ENCODE measurements around the gene TPRA1.

The TPRA1 gene

GRCh38 chr3:127555108-127555507 lies 35.4 kb downstream of the TPRA1 start:
- peaks cover 0 to 6% (median 0%) of the 10 kb centered on the region in 4 donors for H3K4me1 ChIP-seq
- intact Hi-C loops (cut with DNase I; ENCODE audit: low total_unique reads) = no loop called here
- H3K4me3 ChIP-seq = no peak overlapping the region
- H3K27ac ChIP-seq = no peak overlapping the region
- DNase-seq = no peak
- H3K27me3 ChIP-seq = no peaks in the 10 kb centered on the region
- TF ChIP-seq CTCF (IDR thresholded peaks at IDR 0.05) = no peak
- H3K36me3 ChIP-seq = no peaks in the 10 kb centered on the region
- no peaks in the 10 kb centered on the region for H3K9me3 ChIP-seq

- Histone ChIP-seq H3K4me3 (no peak overlapping the region), H3K4me1 (peaks cover 0 to 18% (median 7%) of the 10 kb centered on the region in 4 donors), H3K27ac (no peak overlapping the region), H3K9me3 (no peaks in the 10 kb centered on the region), H3K36me3 (no peaks in the 10 kb centered on the region), H3K27me3 (no peaks in the 10 kb centered on the region)
- no peak for DNase-seq
- no peak for TF ChIP-seq CTCF (IDR thresholded peaks at IDR 0.05)
- intact Hi-C loops (cut with DNase I; ENCODE audit: low total_unique reads) = no loop called here
Observed at GRCh38 chr3:127552038-127552437, 38.5 kb downstream of the TPRA1 start.

GRCh38 chr3:127551178-127551577 lies 39.4 kb downstream of the TPRA1 start:
- Histone ChIP-seq H3K27me3 (no peaks in the 10 kb centered on the region), H3K36me3 (no peaks in the 10 kb centered on the region), H3K27ac (no peak overlapping the region), H3K9me3 (no peaks in the 10 kb centered on the region), H3K4me1 (peaks cover 0 to 23% (median 11%) of the 10 kb centered on the region in 4 donors), H3K4me3 (no peak overlapping the region)
- intact Hi-C loops (cut with DNase I; ENCODE audit: low total_unique reads) = no loop called here
- no peak for DNase-seq
- no peak for TF ChIP-seq CTCF (IDR thresholded peaks at IDR 0.05)

GRCh38 chr3:127550468-127551157 lies 39.9 kb downstream of the TPRA1 start:
- Histone ChIP-seq H3K9me3 (no peaks in the 10 kb centered on the region), H3K4me3 (no peak overlapping the region), H3K4me1 (peaks cover 0 to 23% (median 11%) of the 10 kb centered on the region in 4 donors), H3K27me3 (no peaks in the 10 kb centered on the region), H3K27ac (no peak overlapping the region), H3K36me3 (no peaks in the 10 kb centered on the region)
- DNase-seq = no peak
- intact Hi-C loops (cut with DNase I; ENCODE audit: low total_unique reads) = no loop called here
- no peak for TF ChIP-seq CTCF (IDR thresholded peaks at IDR 0.05)

GRCh38 chr3:127549826-127550467 lies 40.6 kb downstream of the TPRA1 start:
- Histone ChIP-seq H3K9me3 (no peaks in the 10 kb centered on the region), H3K4me1 (peaks cover 0 to 23% (median 11%) of the 10 kb centered on the region in 4 donors), H3K36me3 (no peaks in the 10 kb centered on the region), H3K4me3 (no peak overlapping the region), H3K27ac (no peak overlapping the region), H3K27me3 (no peaks in the 10 kb centered on the region)
- DNase-seq = no peak
- no peak for TF ChIP-seq CTCF (IDR thresholded peaks at IDR 0.05)
- intact Hi-C loops (cut with DNase I; ENCODE audit: low total_unique reads) = loop anchor here (10.0 kb wide), 2 partner anchors 795 to 1025 kb away; partner anchors contain the start of gene CHST13

Data from tibial artery (tissue), 4 donors.